Dermis blood vessel endothelial cell (primary cell): ENCODE results near the gene FZD8. TPM values are rescaled to one million over a fixed set of nuclear protein-coding genes. Genes with fewer than 3 reads are reported as not detected.

ENCODE experiments used
- DNase-seq: peaks from one replicate; pipeline ENCODE4 v3.0.0; 2010
- total RNA-seq: library from RNA; depleted of rRNA; stranded (reverse); fragments of >200 nt; gene quantifications from 2 replicates; pipeline ENCODE4 v1.2.3, GENCODE V29; 2014

Gene FZD8
- total RNA-seq, 1 donor from 2014 or later, result 30.5 TPM

- DNase-seq, result peak; percentile 87
These were observed 983 bp downstream of the FZD8 start for GRCh38 chr10:35640951-35641675.

GRCh38 chr10:35640474-35640873 lies 1.6 kb downstream of the FZD8 start:
- DNase-seq, result peak; percentile 87

- DNase-seq, result peak; percentile 56
These were observed 2.2 kb downstream of the FZD8 start for GRCh38 chr10:35639728-35640401.

- no peak for DNase-seq
These were observed 2.9 kb downstream of the FZD8 start for GRCh38 chr10:35639021-35639727.

- no peak for DNase-seq
These were observed 4.0 kb downstream of the FZD8 start for GRCh38 chr10:35638101-35638500.

GRCh38 chr10:35637462-35637861 lies 4.6 kb downstream of the FZD8 start:
- no peak for DNase-seq

GRCh38 chr10:35636956-35637355 lies 5.1 kb downstream of the FZD8 start:
- no peak for DNase-seq

GRCh38 chr10:35635576-35635975 lies 6.5 kb downstream of the FZD8 start:
- peak; percentile 81 for DNase-seq

- no peak for DNase-seq
These were observed 8.8 kb downstream of the FZD8 start for GRCh38 chr10:35633006-35633980.

GRCh38 chr10:35632027-35632426 lies 10.1 kb downstream of the FZD8 start:
- DNase-seq, result no peak

GRCh38 chr10:35631404-35631803 lies 10.7 kb downstream of the FZD8 start:
- DNase-seq, result no peak

- DNase-seq, result peak; percentile 15
These were observed 15.1 kb downstream of the FZD8 start for GRCh38 chr10:35626971-35627507.

GRCh38 chr10:35614312-35614711 lies 27.8 kb downstream of the FZD8 start:
- no peak for DNase-seq

GRCh38 chr10:35613597-35614226 lies 28.4 kb downstream of the FZD8 start:
- peak; percentile 58 for DNase-seq

GRCh38 chr10:35613107-35613440 lies 29.0 kb downstream of the FZD8 start:
- DNase-seq, result no peak

- DNase-seq, result no peak
These were observed 29.6 kb downstream of the FZD8 start for GRCh38 chr10:35612385-35613106.

GRCh38 chr10:35611750-35612149 lies 30.3 kb downstream of the FZD8 start:
- DNase-seq, result no peak

- no peak for DNase-seq
These were observed 33.8 kb downstream of the FZD8 start for GRCh38 chr10:35608328-35608672.

GRCh38 chr10:35607475-35608327 lies 34.4 kb downstream of the FZD8 start:
- DNase-seq, result peak; percentile 18

- no peak for DNase-seq
These were observed 35.7 kb downstream of the FZD8 start for GRCh38 chr10:35606430-35606829.
